PC-9 (cell line): ENCODE measurements around the gene RC3H2.

Experiments
- EZH2 ChIP-seq: fragments of 200-600 bp; sonication (generic); IDR thresholded peaks from 2 replicates; pipeline ENCODE4 v1.8.0; 2017; ENCODE audit warnings: antibody characterized with exemption, low read depth
- TF ChIP-seq, protein P1 (sequence below): fragments of 200-600 bp; sonication (generic); conservative IDR thresholded peaks from 2 replicates; pipeline ENCODE4 v1.6.1; 2017; ENCODE audit warnings: mixed run types, antibody characterized with exemption, mild to moderate bottlenecking, moderate library complexity

DNA sequence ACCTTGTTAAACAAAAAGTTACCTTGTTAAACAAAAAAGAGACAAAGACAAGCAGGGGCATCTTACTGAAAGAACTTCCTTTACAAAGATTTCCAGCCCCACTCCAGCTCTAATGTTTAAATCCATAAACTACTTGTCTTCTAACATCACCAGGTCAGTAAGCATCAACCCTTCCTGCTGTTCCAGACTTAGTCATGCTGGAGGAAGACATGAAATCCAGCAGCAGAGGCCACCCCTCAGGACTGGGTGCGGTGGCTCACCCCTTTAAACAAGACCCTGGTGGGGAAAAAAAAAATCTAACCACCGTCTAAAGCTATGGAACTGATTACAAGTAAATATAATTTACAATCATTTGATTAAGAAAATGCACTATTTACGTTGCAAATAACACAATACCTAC lies 85.8 kb downstream of the RC3H2 start:
- TF ChIP-seq, protein P1, sequence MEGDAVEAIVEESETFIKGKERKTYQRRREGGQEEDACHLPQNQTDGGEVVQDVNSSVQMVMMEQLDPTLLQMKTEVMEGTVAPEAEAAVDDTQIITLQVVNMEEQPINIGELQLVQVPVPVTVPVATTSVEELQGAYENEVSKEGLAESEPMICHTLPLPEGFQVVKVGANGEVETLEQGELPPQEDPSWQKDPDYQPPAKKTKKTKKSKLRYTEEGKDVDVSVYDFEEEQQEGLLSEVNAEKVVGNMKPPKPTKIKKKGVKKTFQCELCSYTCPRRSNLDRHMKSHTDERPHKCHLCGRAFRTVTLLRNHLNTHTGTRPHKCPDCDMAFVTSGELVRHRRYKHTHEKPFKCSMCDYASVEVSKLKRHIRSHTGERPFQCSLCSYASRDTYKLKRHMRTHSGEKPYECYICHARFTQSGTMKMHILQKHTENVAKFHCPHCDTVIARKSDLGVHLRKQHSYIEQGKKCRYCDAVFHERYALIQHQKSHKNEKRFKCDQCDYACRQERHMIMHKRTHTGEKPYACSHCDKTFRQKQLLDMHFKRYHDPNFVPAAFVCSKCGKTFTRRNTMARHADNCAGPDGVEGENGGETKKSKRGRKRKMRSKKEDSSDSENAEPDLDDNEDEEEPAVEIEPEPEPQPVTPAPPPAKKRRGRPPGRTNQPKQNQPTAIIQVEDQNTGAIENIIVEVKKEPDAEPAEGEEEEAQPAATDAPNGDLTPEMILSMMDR = no peak
- no peak for TF ChIP-seq EZH2
